Right lobe of liver (tissue), 6 donors: ENCODE measurements around the gene HAUS7. TPM values are rescaled to one million over a fixed set of nuclear protein-coding genes. Genes with fewer than 3 reads are reported as not detected.
A peak's percentile ranks its signal among the peaks of the same experiment; 100 is the strongest.

ENCODE experiments used
- ATAC-seq, 4 donors: fragments of 200-7000 bp; cut with Tn5 transposase; one replicate each; pipeline ENCODE4 v1.9.1; 2020; ENCODE audit warnings: mild to moderate bottlenecking in 4 of 4, moderate library complexity in 4 of 4
- DNase-seq, 3 donors: peaks; one replicate each; pipeline ENCODE4 v3.0.0-alpha.2; 2020
- H3K27ac ChIP-seq, 3 donors: fragments of 200-600 bp; one replicate each; pipeline ENCODE4 v1.8.0; 2022
- H3K27me3 ChIP-seq, 2 donors: fragments of 200-600 bp; one replicate each; pipeline ENCODE4 v1.8.0; 2022
- H3K36me3 ChIP-seq, 4 donors: fragments of 200-600 bp; sonication (generic) in 1 of 4; one replicate each; pipeline versions ENCODE4 v1.5.1 to v1.8.0; 2017 to 2022; ENCODE audit warnings: control low read depth in 1 of 4
- H3K4me1 ChIP-seq, 4 donors: fragments of 200-600 bp; sonication (generic) in 1 of 4; one replicate each; pipeline versions ENCODE4 v1.5.1 to v1.8.0; 2017 to 2022; ENCODE audit warnings: control low read depth in 1 of 4
- H3K4me3 ChIP-seq, 3 donors: fragments of 200-600 bp; one replicate each; pipeline ENCODE4 v1.8.0; 2022
- H3K9me3 ChIP-seq, 4 donors: fragments of 200-600 bp; sonication (generic) in 1 of 4; one replicate each; pipeline versions ENCODE4 v1.5.1 to v1.8.0; 2017 to 2022; ENCODE audit warnings: control low read depth in 1 of 4
- POLR2A ChIP-seq: fragments of 450-650 bp; IDR thresholded peaks from one replicate; pipeline ENCODE4 v1.6.1; 2017; ENCODE audit warnings: antibody characterized with exemption, mild to moderate bottlenecking
- WGBS: methylation state at CpG from one replicate; pipeline ENCODE4 v1.1.6; 2018; ENCODE audit warnings: low coverage, low lambda C conversion rate; ENCODE audit not compliant: insufficient coverage; ENCODE audit errors: missing lambda C conversion rate; 5-methylcytosine and 5-hydroxymethylcytosine counted together
- intact Hi-C, 2 donors: fragments of 100-400 bp; cut with DNase I; formaldehyde crosslinking; loops; one replicate each; pipeline versions ENCODE4 v1.11.2 to v1.14.1; 2022
- total RNA-seq, 6 experiments: library from RNA; depleted of rRNA in 2 of 6; stranded (reverse); fragments of >200 nt in 2 of 6; fragmentation: NEBNext Ultra II Directional in 3 of 6; extraction: Animal tissue kit (Norgen Biotek cat#: 25700) in 3 of 6; gene quantifications; one replicate each; pipeline versions ENCODE4 v1.1.0 to v1.2.4, GENCODE V29; 2016 to 2023
- TF ChIP-seq, protein P1 (sequence below), 4 donors: fragments of 200-600 bp in 3 of 4; fragments of 450-650 bp in 1 of 4; IDR thresholded peaks; one replicate each; pipeline versions ENCODE4 v1.5.1 to v1.8.0; 2016 to 2022; ENCODE audit warnings: antibody characterized with exemption in 4 of 4, mild to moderate bottlenecking in 2 of 4
- donor health status: DM: no; HTN: yes; CAD: no.
- donor health status: DM: no; HTN: no; CAD: no.
- donor health status: DM: no; HTN: no; CAD: no.
- donor health status: DM: no; HTN: yes; CAD: no.
- donor health status: DM: no; HTN: yes; CAD: no.

Gene HAUS7
- total RNA-seq, 6 experiments from 2014 or later: 5.6 to 14.9 (median 8.8) TPM

DNA sequence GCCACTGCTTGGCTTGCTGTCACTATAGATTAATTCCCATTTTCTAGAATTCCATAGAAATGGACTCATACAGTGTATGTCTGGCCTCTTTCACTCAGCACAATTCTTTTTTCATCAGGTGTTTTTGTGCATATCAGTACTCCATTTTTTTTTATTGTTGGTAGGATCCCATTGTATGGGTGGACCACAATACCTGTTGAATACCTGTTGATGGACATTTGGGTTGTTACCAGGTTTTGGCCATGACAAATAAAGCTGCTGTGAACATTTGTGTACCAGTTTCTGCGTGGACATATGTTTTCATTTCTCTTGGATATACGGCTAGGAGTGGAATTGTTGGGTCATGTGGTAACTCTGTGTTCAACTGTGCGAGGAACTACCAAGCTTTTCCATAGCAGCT, 44.2 kb downstream of the HAUS7 start:
- Histone ChIP-seq H3K27ac (no peak overlapping the region), H3K36me3 (no peaks in the 10 kb centered on the region), H3K9me3 (no peaks in the 10 kb centered on the region), H3K27me3 (peaks cover 0 to 3% of the 10 kb centered on the region in 2 donors), H3K4me3 (no peak overlapping the region), H3K4me1 (no peaks in the 10 kb centered on the region)
- TF ChIP-seq, protein P1, sequence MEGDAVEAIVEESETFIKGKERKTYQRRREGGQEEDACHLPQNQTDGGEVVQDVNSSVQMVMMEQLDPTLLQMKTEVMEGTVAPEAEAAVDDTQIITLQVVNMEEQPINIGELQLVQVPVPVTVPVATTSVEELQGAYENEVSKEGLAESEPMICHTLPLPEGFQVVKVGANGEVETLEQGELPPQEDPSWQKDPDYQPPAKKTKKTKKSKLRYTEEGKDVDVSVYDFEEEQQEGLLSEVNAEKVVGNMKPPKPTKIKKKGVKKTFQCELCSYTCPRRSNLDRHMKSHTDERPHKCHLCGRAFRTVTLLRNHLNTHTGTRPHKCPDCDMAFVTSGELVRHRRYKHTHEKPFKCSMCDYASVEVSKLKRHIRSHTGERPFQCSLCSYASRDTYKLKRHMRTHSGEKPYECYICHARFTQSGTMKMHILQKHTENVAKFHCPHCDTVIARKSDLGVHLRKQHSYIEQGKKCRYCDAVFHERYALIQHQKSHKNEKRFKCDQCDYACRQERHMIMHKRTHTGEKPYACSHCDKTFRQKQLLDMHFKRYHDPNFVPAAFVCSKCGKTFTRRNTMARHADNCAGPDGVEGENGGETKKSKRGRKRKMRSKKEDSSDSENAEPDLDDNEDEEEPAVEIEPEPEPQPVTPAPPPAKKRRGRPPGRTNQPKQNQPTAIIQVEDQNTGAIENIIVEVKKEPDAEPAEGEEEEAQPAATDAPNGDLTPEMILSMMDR (IDR thresholded peaks at IDR 0.05): no peak
- TF ChIP-seq POLR2A: no peak
- ATAC-seq: no peak
- intact Hi-C loops: no loop called here
- no peak for DNase-seq
- WGBS: 62% methylated on average over 2 of the region's 3 CpGs

DNA sequence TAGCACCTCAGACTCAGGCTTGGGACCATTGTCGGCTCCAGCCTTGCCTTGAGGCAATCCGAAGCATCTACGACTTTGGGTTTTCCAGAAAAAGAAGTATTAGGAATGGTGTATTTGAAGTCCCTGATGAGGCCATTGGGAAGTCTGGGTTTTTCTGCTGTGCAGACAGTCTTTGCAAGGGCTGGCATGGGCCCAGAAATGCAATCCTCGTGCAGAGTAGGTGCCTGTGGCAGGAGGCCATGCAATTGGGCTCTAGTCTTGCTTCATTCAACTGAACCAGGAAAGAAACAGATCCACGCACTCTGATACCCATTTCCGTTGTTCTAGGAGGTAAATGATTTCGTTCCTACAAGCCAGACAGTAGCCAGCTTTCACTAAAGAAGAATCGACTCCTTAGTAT, 46.7 kb downstream of the HAUS7 start:
- Histone ChIP-seq H3K27ac (no peak overlapping the region), H3K36me3 (no peaks in the 10 kb centered on the region), H3K27me3 (no peaks in the 10 kb centered on the region), H3K9me3 (no peaks in the 10 kb centered on the region), H3K4me1 (no peaks in the 10 kb centered on the region), H3K4me3 (no peak overlapping the region)
- intact Hi-C loops: no loop called here
- TF ChIP-seq, protein P1 (IDR thresholded peaks at IDR 0.05): no peak
- TF ChIP-seq POLR2A: no peak
- peak; percentile 34 to 82 (median 58) for ATAC-seq
- DNase-seq: peak; percentile 51 to 77 (median 71)
- WGBS: 52% methylated on average over 8 of the region's 8 CpGs

DNA sequence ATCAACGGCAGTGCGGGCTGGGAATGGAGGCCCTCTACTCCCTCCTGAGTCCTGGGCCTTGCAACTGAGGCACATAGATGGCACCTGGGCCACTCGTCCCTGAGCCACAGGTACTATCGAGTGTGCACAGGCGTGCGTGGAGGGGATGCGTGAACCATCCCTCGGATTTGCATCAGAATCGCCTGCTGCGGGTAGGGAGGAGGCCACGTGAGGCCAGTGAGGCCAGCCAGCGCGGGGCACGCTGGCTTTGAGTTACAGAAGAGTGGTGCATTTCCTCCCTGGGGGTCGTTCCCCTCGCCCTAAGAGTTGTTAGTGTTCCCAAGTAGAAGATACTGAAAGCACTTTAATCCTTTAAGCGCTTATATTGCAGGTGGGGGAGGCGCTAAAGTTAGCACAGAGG, 48.5 kb downstream of the HAUS7 start:
- WGBS: 90% methylated on average over 4 of the region's 18 CpGs
- TF ChIP-seq, protein P1 (IDR thresholded peaks at IDR 0.05): no peak
- TF ChIP-seq POLR2A: no peak
- Histone ChIP-seq H3K27ac (no peak overlapping the region), H3K36me3 (no peaks in the 10 kb centered on the region), H3K9me3 (no peaks in the 10 kb centered on the region), H3K4me1 (no peaks in the 10 kb centered on the region), H3K4me3 (no peak overlapping the region), H3K27me3 (no peaks in the 10 kb centered on the region)
- intact Hi-C loops: no loop called here
- ATAC-seq (no peak), DNase-seq (no peak)

DNA sequence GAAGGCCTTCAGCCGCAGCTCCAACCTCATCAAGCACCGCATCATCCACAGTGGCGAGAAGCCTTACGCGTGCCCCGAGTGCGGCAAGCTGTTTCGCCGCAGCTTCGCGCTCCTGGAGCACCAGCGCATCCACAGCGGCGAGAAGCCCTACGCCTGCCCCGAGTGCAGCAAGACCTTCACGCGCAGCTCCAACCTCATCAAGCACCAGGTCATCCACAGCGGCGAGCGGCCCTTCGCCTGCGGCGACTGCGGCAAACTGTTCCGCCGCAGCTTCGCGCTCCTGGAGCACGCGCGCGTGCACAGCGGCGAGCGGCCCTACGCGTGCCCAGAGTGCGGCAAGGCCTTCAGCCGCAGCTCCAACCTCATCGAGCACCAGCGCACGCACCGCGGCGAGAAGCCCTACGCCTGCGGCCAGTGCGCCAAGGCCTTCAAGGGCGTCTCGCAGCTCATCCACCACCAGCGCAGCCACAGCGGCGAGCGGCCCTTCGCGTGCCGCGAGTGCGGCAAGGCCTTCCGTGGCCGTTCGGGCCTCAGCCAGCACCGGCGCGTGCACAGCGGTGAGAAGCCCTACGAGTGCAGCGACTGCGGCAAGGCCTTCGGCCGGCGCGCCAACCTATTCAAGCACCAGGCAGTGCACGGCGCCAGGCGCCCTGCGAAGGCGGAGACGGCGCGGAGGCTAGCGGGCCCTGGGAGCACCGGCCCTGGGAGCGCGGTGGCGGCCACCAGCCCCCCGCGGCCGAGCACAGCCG, 49.4 kb downstream of the HAUS7 start:
- 93% methylated on average over 34 of the region's 91 CpGs for WGBS
- no peaks in the 10 kb centered on the region for H3K9me3 ChIP-seq
- intact Hi-C loops: no loop called here
- no peaks in the 10 kb centered on the region for H3K36me3 ChIP-seq
- no peak overlapping the region for H3K27ac ChIP-seq
- no peak overlapping the region for H3K4me3 ChIP-seq
- DNase-seq: no peak
- no peak for ATAC-seq
- H3K27me3 ChIP-seq: no peaks in the 10 kb centered on the region
- TF ChIP-seq POLR2A: no peak
- TF ChIP-seq, protein P1 (IDR thresholded peaks at IDR 0.05): no peak
- no peaks in the 10 kb centered on the region for H3K4me1 ChIP-seq
